PC-9 (cell line): ENCODE results near the gene CAVIN1. TPM values are rescaled to one million over a fixed set of nuclear protein-coding genes. Genes with fewer than 3 reads are reported as not detected.

Experiments
- BruUV-seq: library from RNA; stranded (reverse); fragments of 400-500 nt; replicated peaks from 2 replicates; lab custom pipeline; 2021; lab: Mats Ljungman, UMichigan
- CTCF ChIA-PET: fragments of 300-600 bp; sonication (Branson Sonifier 250); formaldehyde crosslinking; loops from one replicate; lab custom pipeline; 2022; ENCODE audit warnings: antibody characterized with exemption; lab: Charles Lee
- POLR2A ChIA-PET: fragments of 300-600 bp; sonication (Branson Sonifier 250); formaldehyde crosslinking; loops from one replicate; lab custom pipeline; 2022; ENCODE audit warnings: antibody characterized with exemption; ENCODE audit not compliant: unreplicated experiment; lab: Charles Lee
- DNase-seq, 2 experiments: peaks; one replicate each; pipeline versions ENCODE4 v3.0.0 to v3.0.0-alpha.2; 2015 to 2022; ENCODE audit warnings: mixed read lengths in 1 of 2
- H2AFZ ChIP-seq: fragments of 200-600 bp; sonication (generic); 2 replicates; pipeline ENCODE4 v1.8.1; 2017; ENCODE audit warnings: antibody characterized with exemption
- H3F3A ChIP-seq: fragments of 200-600 bp; sonication (generic); 2 replicates; pipeline ENCODE4 v1.8.1; 2017; ENCODE audit warnings: antibody characterized with exemption, mild to moderate bottlenecking, low read depth; ENCODE audit not compliant: insufficient read depth
- H3K27ac ChIP-seq: fragments of 200-600 bp; sonication (generic); 2 replicates; pipeline ENCODE4 v1.6.1; 2016; ENCODE audit warnings: mixed run types
- H3K27me3 ChIP-seq: fragments of 200-600 bp; sonication (generic); 2 replicates; pipeline ENCODE4 v1.6.1; 2016; ENCODE audit warnings: low read depth, mixed run types; ENCODE audit not compliant: insufficient read depth
- H3K36me3 ChIP-seq: fragments of 200-600 bp; sonication (generic); 2 replicates; pipeline ENCODE4 v1.6.1; 2016; ENCODE audit warnings: low read depth, mixed run types
- H3K4me1 ChIP-seq: fragments of 200-600 bp; sonication (generic); replicated peaks from 2 replicates; pipeline ENCODE4 v1.6.1; 2016; ENCODE audit warnings: mixed run types; ENCODE audit not compliant: insufficient read depth
- H3K4me2 ChIP-seq: fragments of 200-600 bp; sonication (generic); 2 replicates; pipeline ENCODE4 v1.6.1; 2017; ENCODE audit warnings: mixed run types
- H3K4me3 ChIP-seq: fragments of 200-600 bp; sonication (generic); 2 replicates; pipeline ENCODE4 v1.6.1; 2016; ENCODE audit warnings: mixed run types
- H3K79me2 ChIP-seq: fragments of 200-600 bp; sonication (generic); 2 replicates; pipeline ENCODE4 v1.6.1; 2017; ENCODE audit warnings: low read depth, mixed run types
- H3K9me2 ChIP-seq: fragments of 200-600 bp; sonication (generic); 2 replicates; pipeline ENCODE4 v1.8.1; 2017; ENCODE audit warnings: mild to moderate bottlenecking; ENCODE audit not compliant: insufficient read depth
- H3K9me3 ChIP-seq: fragments of 200-600 bp; sonication (generic); 2 replicates; pipeline ENCODE4 v1.8.1; 2016; ENCODE audit warnings: low read depth; ENCODE audit not compliant: insufficient read depth
- H4K20me1 ChIP-seq: fragments of 200-600 bp; sonication (generic); 2 replicates; pipeline ENCODE4 v1.8.1; 2017; ENCODE audit not compliant: insufficient read depth
- CTCF ChIP-seq: fragments of 200-600 bp; sonication (generic); conservative IDR thresholded peaks from 2 replicates; pipeline ENCODE4 v1.6.1; 2017; ENCODE audit warnings: mixed run types, antibody characterized with exemption, mild to moderate bottlenecking, moderate library complexity
- EZH2 ChIP-seq: fragments of 200-600 bp; sonication (generic); IDR thresholded peaks from 2 replicates; pipeline ENCODE4 v1.8.0; 2017; ENCODE audit warnings: antibody characterized with exemption, low read depth
- intact Hi-C: fragments of 100-400 bp; cut with micrococcal nuclease; formaldehyde crosslinking; loops from one replicate; pipeline ENCODE4 v1.10.0; 2022; ENCODE audit not compliant: unreplicated experiment
- total RNA-seq: library from RNA; stranded (reverse); gene quantifications from 2 replicates; pipeline ENCODE4 v1.2.3, GENCODE V29; 2021

The CAVIN1 gene
- total RNA-seq, 1 experiment from 2014 or later = 170 TPM

- Histone ChIP-seq H3K27ac (peak overlapping the region; percentile 91; the same call in 1 of the 2 replicates), H2AFZ (no peak overlapping the region), H3K4me2 (0 out of 2 replicates have a peak overlapping the region, but pooled peaks have one; percentile 10), H3K27me3 (no peaks in the 10 kb centered on the region), H3K4me3 (no peak overlapping the region), H3F3A (peaks cover 50% of the 10 kb centered on the region), H3K9me2 (no peaks in the 10 kb centered on the region), H3K9me3 (no peaks in the 10 kb centered on the region), H3K79me2 (peaks cover 54% of the 10 kb centered on the region), H4K20me1 (no peaks in the 10 kb centered on the region), H3K36me3 (no peaks in the 10 kb centered on the region), H3K4me1 (peaks cover 58% of the 10 kb centered on the region)
- ChIA-PET POLR2A (interaction anchor here (0.6 kb wide), 1 partner anchor 23 kb away, joined by 9 read pairs; the partner anchor contains the start of gene STAT3), CTCF (interaction anchor here (0.5 to 0.7 kb wide), 3 partner anchors 9 to 137 kb away, joined by 3 read pairs; no protein-coding TSS in a partner anchor)
- BruUV-seq = no TSS peak
- intact Hi-C loops = no loop called here
- no peak for DNase-seq
- TF ChIP-seq EZH2 (no peak), CTCF (no peak)
Observed at GRCh38 chr17:42411361-42411760, 11.7 kb downstream of the CAVIN1 start.

- intact Hi-C loops = no loop called here
- Histone ChIP-seq H3K27ac (peak overlapping the region; percentile 91), H3K4me1 (peaks cover 58% of the 10 kb centered on the region), H3F3A (peaks cover 50% of the 10 kb centered on the region), H3K9me2 (no peaks in the 10 kb centered on the region), H3K9me3 (no peaks in the 10 kb centered on the region), H3K4me2 (peak overlapping the region; percentile 70), H3K79me2 (peaks cover 57% of the 10 kb centered on the region), H2AFZ (no peak overlapping the region), H3K36me3 (no peaks in the 10 kb centered on the region), H4K20me1 (no peaks in the 10 kb centered on the region), H3K4me3 (peak overlapping the region; percentile 12; the same call in 1 of the 2 replicates), H3K27me3 (no peaks in the 10 kb centered on the region)
- TF ChIP-seq CTCF (no peak), EZH2 (no peak)
- POLR2A ChIA-PET = interaction anchor here (0.5 to 2.0 kb wide), 3 partner anchors 12 to 429 kb away, joined by 3 to 22 read pairs (median 4); partner anchors contain the start of gene CAVIN1
- BruUV-seq = no TSS peak
- DNase-seq = no peak
- CTCF ChIA-PET = interaction anchor here (0.6 to 1.1 kb wide), 2 partner anchors 13 to 117 kb away, joined by 3 to 4 read pairs; partner anchors contain the start of gene CAVIN1
Observed at GRCh38 chr17:42410319-42410685, 12.8 kb downstream of the CAVIN1 start.

GRCh38 chr17:42409523-42410318, 13.3 kb downstream of the CAVIN1 start:
- Histone ChIP-seq H3K36me3 (no peaks in the 10 kb centered on the region), H3K27me3 (no peaks in the 10 kb centered on the region), H3K9me2 (no peaks in the 10 kb centered on the region), H3K27ac (peak overlapping the region; percentile 91), H4K20me1 (no peaks in the 10 kb centered on the region), H3K4me2 (peak overlapping the region; percentile 70), H3K4me3 (peak overlapping the region; percentile 12; the same call in 1 of the 2 replicates), H2AFZ (0 out of 2 replicates have a peak overlapping the region, but pooled peaks have one; percentile 0), H3K4me1 (peaks cover 58% of the 10 kb centered on the region), H3F3A (peaks cover 50% of the 10 kb centered on the region), H3K9me3 (no peaks in the 10 kb centered on the region), H3K79me2 (peaks cover 56% of the 10 kb centered on the region)
- no peak for TF ChIP-seq CTCF
- no peak for TF ChIP-seq EZH2
- ChIA-PET CTCF (interaction anchor here (0.6 to 1.1 kb wide), 5 partner anchors 11 to 118 kb away, joined by 3 to 4 read pairs (median 3); partner anchors contain the start of gene CAVIN1), POLR2A (interaction anchor here (0.5 to 2.0 kb wide), 7 partner anchors 13 to 490 kb away, joined by 3 to 22 read pairs (median 4); partner anchors contain the start of genes CAVIN1 and NAGLU)
- BruUV-seq = TSS peak; percentile 59
- intact Hi-C loops = loop anchor here (5.0 kb wide), 1 partner anchor 108 kb away; no protein-coding TSS in a partner anchor
- DNase-seq = peak; percentile 81 to 93
